OCI-LY3 (cell line): ENCODE results near the gene RPH3AL.

ENCODE experiments used
- CTCF ChIP-seq: fragments of 200-600, 300-600 bp; sonication (generic); IDR thresholded peaks from 2 replicates; pipeline ENCODE4 v1.5.1; 2014; ENCODE audit warnings: antibody characterized with exemption, low read length, low read depth
- EZH2phosphoT487 ChIP-seq: fragments of 200-600 bp; shearing (Covaris generic); IDR thresholded peaks from 2 replicates; pipeline ENCODE4 v1.6.1; 2018; ENCODE audit warnings: antibody characterized with exemption, mixed run types, low read depth

- TF ChIP-seq CTCF = no peak
- no peak for TF ChIP-seq EZH2phosphoT487
Measured at GRCh38 chr17:385836-386140, 33.2 kb upstream of the RPH3AL start.
